HG03571 (cell line): ENCODE results near the gene TFEB.

Experiments
- ATAC-seq: cut with Tn5 transposase; IDR thresholded peaks from one replicate; pipeline ENCODE4 v1.9.1; 2021; ENCODE audit not compliant: unreplicated experiment

Gene TFEB

GRCh38 chr6:41707565-41708200 is 27.7 kb downstream of the TFEB start:
- no peak for ATAC-seq

- no peak for ATAC-seq
Measured at GRCh38 chr6:41706876-41707564, 28.4 kb downstream of the TFEB start.

GRCh38 chr6:41705996-41706835 is 29.2 kb downstream of the TFEB start:
- peak; percentile 70 for ATAC-seq

GRCh38 chr6:41705311-41705995 is 30.0 kb downstream of the TFEB start:
- ATAC-seq = peak; percentile 2

- no peak for ATAC-seq
Measured at GRCh38 chr6:41704656-41705310, 30.6 kb downstream of the TFEB start.

- no peak for ATAC-seq
Measured at GRCh38 chr6:41704028-41704427, 31.4 kb downstream of the TFEB start.

GRCh38 chr6:41702771-41703494 is 32.5 kb downstream of the TFEB start:
- ATAC-seq = no peak

- ATAC-seq = no peak
Measured at GRCh38 chr6:41702089-41702745, 33.2 kb downstream of the TFEB start.

- ATAC-seq = no peak
Measured at GRCh38 chr6:41700463-41701347, 34.7 kb downstream of the TFEB start.

- ATAC-seq = no peak
Measured at GRCh38 chr6:41699063-41699462, 36.3 kb downstream of the TFEB start.

GRCh38 chr6:41697861-41698781 is 37.3 kb downstream of the TFEB start:
- no peak for ATAC-seq

- no peak for ATAC-seq
Measured at GRCh38 chr6:41696788-41697187, 38.6 kb downstream of the TFEB start.

- no peak for ATAC-seq
Measured at GRCh38 chr6:41695825-41696224, 39.6 kb downstream of the TFEB start.

GRCh38 chr6:41694815-41695526 is 40.4 kb downstream of the TFEB start:
- no peak for ATAC-seq

GRCh38 chr6:41693281-41694240 is 41.8 kb downstream of the TFEB start:
- no peak for ATAC-seq

- no peak for ATAC-seq
Measured at GRCh38 chr6:41692730-41693129, 42.7 kb downstream of the TFEB start.
